NCI-H2029 treated with DMSO at 0.1 percent for 48 hours (cell line): Measurements from ENCODE around the gene ZFYVE26.
A peak's percentile ranks its signal among the peaks of the same experiment; 100 is the strongest.
"Not testable (repeated sequence)": the region's sequence is repeated elsewhere in the genome, so short reads cannot be mapped to it uniquely, and the experiment has no call there.

Source experiments
- DNase-seq: peaks from one replicate; lab custom pipeline; 2025; lab: John Stamatoyannopoulos, UW

ZFYVE26 gene

DNA sequence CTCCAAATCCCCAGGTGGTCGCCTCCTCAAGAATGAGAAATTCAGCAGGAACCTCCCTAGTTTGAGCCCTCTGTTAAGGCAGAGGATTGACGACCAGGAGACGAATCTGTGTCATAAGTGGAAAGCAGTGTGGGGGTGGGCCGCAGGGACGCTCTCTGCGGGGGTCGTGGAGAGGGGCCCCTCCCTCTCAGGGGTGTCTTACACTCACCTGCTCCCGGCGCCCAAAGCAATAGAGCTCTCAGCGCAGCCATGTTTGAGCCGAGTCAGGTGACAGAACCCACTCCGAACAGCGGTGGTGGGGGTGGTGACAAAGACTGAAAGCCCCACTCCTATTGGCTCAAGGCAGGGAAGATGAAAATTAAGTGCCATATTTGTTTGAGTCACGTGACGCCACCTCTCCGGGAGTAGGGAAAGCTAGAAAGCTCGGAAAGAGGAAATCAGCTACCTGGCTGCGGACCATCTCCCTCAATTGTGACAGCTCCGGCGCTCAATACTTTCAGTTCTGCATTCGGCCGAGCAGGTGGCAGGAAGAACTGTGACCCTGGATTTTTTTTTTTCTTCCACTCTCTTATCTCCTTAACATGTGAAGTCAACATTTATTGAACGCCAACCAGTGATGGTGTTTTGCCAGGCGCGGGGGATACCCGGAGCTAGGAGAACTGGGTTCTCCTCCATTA lies at the start of gene ZFYVE26:
Gene ZFYVE26 (minus strand): TSS at position 265 of the 677 bp plus-strand sequence. CDS start 627 bp downstream, outside the sequence.
- peak; percentile 82 for DNase-seq

DNA sequence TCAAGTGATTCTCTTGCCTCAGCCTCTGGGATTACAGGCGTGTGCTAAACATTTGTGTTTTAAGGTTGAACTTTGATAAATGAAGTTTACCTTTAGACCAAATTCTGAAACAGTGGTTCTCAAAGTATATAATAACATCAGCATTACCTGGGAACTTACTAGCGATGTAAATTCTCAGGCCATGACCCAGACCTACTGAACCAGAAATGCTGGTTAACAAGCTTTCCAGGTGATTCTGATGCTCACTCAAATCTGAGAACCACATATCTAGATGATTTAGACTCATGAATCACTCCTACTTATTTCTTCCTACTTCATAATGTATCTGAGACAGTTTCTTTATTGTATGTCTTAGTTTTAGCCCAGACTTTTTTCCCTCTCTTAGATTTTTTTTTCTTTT lies 46.8 kb upstream of the ZFYVE26 start:
- no peak for DNase-seq

DNA sequence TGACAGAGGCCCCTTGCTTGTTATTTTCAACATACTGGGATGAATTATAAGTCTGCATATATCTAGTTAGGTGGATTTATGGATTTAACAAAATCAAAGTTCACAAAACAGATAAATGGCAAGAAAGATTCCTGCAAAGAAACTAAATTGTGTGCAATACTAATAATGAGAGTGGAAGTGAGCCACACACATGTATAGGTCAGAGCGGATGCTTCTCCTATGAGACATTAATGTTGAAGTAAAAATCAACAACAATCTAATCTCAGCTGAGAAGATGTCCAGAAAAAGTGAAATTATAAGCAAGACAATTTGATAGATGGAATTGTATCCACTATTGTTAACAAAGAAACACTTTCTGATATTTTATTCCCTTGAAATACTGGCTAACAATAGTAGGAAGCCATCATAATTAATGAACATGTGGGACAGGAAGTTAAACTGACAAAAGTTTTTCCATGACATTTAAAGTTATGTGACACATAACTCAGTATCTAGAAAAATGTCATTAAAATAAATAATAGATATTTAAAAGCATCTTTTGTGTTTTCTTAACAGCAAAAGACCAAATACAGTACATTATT lies 42.9 kb upstream of the ZFYVE26 start:
- DNase-seq, result no peak

DNA sequence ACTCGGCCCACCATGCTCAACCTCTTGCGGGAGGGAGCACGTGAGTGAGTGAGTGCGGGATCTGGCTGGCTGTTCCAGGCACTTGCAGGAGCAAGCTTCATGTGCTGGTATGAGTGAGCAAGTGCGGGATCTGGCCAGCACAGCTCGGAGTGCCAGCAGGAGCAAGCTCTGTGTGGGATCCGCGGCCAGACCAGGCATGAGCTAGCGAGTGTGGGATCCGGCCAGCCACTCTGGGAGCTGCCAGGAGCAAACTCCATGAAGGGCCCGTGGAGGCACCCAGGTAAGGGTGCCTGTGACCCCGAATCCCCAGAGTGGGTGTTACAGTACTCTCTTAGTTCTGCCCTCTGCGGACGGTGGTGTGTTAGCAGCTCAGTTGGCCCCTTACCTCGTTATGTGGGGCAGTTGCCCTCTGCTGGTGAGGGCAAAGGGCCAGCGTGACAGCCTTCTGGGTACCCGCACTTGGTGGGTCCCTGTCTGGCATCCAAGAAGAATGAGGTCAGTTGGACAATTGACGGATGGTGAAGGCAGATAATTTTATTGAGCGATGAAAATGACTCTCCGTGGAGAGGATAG lies 41.5 kb upstream of the ZFYVE26 start:
- DNase-seq, result no peak

DNA sequence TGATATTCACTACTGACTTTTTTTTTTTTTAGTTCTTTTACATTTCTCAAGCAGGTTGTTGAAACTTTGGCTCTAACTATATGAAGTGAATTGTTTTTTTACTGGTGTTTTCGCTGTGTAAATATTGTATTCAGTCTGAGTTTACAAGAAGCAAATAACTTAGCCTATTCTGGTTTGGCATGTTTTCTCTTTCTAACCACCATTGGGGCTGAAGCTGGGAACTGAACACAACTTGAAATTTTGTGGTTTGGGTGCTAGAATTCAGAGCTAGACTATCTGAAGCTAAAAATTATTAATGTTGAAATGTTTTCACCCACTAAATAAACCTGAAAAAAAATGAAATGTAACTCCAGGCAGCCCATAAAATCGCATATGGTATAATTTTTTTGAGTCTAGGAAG lies 40.4 kb upstream of the ZFYVE26 start:
- no peak for DNase-seq

DNA sequence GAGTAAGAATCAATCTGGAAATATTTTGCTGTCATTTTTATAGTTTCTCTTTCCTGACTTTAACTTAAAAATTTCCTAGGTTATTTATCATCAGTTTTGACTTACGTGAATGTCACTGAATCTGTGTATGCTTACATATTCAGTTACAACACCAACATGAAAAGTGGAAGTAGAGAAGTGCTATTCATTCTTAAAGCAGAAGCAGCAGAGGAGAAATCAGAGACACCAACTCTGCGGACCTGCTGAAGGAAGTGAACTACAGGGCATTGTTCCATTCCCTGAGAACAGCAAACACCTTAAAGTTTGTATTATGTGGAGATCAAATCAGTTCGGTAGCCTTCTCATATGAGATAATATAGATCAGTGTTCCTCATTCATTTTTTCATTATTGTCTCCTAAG lies 37.3 kb upstream of the ZFYVE26 start:
- DNase-seq, result no peak

DNA sequence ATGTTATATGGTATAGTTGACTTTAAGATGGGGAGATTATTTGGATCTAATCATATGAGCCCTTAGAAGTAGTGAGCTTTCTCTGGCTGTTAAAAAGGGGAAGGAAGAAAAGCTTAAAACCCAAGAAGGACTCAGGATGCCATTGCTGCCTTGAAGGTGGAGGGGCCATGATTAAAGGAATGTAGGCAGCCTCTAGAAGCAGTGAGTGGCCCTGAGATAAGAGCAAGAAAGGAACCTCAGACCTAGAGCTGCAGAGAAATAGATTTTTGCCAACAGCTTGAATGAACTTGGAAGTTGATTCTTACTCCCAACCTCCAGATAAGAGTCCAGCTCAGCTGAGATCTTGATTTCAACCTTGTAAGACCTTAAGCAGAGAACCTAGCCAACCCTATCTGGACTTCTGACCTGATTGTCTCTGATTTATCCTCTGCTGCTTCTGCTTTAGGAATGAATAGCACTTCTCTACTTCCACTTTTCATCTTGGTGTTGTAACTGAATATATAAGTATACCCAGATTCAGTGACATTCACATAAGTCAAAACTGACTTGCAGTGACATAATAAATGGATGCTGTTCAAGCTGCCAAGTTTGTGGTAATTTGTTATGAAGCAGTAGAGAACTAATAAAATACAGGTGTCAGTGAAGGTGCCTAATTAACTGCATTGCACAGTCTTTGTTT lies 36.7 kb upstream of the ZFYVE26 start:
- no peak for DNase-seq

DNA sequence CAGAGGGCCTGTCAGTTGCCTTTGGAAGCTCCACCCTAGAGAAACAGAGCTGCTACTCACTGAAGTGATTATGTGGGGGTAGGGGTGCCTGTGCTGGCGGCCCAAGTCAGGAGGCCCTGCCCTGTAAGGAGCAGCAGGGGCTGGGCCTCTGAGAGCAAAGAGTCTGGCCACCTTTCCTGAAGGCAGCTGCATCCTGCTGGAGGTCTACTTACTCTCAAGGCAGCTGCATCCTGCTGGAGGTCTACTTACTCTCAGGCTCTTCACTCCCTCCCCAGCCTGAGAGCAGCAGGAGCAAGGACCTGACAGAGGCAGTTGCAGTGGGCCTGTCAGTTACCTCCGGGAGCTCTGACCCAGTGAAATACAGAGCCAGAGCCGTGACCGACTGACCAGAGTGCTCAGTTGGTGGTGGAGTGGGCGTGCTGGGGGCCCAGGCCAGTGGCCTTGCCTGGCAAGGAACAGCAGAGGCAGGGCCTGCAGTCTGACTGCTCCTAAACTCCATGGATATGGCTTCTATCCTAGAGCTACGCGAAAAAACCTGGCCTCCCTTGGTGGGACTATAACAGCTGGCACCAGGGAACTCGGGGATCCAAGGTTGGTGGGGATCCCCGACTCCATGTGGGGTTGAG lies 35.5 kb upstream of the ZFYVE26 start:
- DNase-seq, result no peak

DNA sequence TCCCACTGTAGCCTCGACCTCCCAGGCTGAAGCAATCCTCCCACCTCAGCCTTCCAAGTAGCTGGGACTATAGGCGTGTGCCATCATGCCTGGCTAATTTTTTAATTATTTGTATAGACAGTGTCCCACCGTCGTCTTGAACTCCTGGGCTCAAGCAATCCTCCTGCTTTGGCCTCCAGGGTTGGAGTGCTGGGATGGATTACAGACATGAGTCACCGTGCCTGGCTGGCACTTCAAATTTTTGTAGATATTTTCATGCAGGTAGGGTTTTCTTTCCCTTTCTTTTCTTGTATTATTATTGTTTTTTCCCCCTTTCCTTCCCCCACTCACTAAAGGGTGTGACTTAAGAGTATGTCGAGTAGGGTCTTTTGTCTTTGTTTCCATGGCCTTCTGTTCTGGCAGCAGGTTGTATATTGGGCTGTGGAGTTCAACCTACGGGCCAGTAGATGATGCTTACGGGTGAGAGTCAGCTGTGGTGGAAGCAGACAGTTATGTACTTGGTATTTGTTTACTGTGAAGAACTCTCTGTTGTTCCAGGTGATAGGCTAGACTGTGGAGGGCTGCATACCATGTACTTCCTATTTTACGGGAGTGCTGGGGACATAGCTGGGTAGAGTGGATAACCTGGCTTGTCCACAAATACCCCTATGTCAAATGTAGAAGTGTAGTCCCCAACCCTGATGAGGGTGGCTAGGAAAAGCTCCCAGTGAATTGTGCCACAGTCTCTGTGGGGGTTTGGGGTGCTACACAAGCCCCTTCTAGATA lies 33.9 kb upstream of the ZFYVE26 start:
- no peak for DNase-seq

DNA sequence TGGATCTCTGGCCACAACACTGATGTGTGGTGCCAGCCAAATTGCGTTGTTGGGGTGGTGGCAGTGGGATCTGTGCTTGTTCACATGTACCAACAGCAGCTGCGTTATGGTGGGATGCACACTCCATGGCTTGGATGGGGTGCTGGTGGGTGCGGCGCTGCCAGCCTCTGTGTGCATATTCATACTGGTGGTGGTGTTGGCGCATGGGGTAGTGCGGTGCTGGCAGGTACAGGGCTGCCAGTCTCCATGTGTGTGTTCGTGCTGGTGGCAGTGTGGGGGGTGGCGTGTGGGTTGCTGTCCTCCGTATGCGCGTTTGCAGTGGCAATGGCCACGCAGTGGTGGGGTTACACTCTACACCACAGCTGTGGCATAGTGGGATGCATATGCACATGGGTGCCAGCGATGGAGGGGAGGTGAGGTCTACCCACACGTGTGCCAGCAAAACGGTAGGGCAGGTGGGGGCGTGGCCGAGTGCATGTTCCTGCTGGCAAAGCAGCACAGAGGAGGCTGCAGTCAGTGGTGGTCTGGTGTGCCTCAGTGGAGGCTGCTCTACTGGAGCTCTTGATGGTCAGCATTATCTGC lies 29.7 kb upstream of the ZFYVE26 start:
- no peak for DNase-seq

DNA sequence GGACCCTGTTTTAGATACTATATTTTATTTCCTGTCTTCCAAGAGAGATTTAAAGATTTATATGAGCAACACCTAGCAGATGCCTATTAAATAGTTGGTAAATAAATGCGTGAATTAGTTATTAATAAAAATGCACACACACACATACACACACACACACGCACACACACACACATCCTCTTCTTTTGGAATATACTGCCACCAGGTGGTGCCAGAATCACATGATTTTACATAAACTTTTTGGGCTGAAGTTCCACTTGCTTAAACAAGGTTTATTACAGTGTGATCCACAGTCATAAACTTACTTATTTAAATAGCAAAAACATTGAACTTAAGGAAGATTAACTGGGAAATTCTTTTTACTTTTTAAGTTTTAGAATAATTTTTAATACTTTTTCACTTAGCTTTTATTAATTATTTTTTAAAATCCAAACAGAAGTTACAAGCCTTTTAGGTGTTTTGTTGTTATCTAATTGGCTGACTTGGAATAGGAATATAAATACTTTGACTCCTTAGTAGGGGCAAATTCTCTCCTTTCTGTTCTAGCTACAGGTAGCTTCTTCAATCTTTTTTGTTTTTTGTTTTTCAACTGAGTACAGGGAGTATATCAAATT lies 20.7 kb upstream of the ZFYVE26 start:
- DNase-seq, result no peak

DNA sequence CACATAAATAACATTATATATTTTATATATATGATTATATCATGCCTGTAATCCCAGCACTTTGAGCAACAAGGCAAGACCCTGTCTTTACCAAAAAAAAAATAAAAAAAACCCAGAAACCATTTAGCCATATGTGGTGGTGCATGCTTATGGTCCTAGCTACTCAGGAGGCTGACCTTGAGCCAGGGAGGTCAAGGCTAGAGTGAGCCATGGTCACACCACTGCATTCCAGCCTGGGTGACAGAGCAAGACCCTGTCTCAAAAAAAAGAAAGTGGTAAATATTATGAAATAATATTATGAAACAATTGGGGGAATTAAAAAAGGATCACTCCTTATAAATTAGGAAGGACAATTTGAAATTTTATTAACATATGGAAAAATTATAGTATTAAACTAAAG lies 19.2 kb upstream of the ZFYVE26 start:
- DNase-seq, result no peak

DNA sequence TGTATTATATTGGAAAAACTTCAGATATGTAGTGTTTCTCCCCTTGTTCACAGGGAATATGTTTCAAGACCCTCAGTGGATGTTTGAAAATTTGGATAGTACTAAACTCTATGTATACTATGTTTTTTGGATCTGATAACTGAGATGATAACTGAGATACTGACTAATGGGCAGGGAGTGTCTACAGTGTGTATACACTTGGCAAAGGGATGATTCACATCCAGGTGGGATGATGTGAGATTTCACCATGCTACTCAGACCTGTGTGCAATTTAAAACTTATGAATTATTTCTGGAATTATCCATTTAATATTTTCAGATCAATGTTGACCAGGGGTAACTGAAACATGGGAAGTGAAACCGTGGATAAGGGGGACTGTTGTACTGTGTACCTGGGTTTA lies 17.0 kb upstream of the ZFYVE26 start:
- DNase-seq, result no peak

DNA sequence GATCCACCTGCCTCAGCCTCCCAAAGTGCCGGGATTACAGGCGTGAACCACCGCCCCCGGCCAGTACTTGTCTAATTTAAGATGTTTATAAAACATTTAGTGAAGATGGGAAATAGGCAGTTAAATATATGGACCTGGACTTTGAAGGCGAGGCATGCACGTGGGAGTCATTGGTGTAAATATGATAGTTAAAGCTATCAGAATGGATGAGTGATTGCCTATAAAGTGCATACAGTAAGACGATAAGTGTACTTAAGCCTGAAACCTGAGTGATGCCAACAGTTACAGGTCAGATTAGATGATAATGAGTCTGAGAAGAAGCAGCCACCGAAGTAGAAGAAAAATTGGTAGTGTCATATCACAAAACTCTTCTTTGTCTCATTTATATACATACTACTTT lies 14.7 kb upstream of the ZFYVE26 start:
- no peak for DNase-seq

DNA sequence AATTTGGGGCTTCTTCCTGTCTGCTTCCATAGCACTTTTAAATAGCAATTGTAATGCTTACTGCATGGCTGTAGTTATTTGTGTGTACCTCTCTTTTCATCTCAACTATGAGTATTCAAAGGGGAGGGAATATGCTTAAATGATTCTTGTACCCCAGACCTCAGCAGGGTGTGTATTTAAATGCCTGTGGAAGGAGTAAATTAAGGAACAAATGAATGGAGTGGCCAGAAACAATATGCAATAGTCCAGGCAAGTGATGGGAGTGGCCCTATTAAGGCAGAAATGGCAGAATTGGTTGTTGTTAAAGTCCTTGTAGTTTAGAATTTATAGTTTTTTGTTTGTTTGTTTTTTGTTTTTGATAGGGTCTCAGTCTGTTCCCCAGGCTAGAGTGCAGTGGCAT lies 4.7 kb upstream of the ZFYVE26 start:
- DNase-seq, result no peak

DNA sequence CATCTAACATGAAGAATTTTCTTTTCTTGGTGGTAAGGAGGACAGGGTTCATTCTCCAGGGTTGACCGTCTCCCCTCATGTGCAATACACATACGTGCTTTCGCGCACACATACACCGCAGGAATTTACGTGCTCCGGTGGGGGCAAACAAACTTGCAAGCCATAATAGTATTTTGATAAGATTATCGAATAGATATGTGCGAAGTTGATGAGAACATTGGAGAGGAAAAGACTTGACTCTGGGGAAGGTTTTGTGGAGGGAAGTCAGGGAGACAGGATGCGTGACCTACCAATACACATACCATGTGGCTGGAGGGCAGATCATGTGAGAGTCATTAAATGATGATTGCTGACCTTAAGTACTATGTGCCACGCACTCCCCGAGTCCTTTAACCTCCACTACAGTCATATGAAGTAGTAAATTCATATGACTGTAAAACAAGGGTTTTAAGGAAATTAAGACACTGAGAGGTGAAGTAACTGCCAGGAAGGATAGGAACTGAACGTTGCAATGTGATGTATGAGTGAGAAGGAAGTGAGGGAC lies 4.1 kb upstream of the ZFYVE26 start:
- no peak for DNase-seq

DNA sequence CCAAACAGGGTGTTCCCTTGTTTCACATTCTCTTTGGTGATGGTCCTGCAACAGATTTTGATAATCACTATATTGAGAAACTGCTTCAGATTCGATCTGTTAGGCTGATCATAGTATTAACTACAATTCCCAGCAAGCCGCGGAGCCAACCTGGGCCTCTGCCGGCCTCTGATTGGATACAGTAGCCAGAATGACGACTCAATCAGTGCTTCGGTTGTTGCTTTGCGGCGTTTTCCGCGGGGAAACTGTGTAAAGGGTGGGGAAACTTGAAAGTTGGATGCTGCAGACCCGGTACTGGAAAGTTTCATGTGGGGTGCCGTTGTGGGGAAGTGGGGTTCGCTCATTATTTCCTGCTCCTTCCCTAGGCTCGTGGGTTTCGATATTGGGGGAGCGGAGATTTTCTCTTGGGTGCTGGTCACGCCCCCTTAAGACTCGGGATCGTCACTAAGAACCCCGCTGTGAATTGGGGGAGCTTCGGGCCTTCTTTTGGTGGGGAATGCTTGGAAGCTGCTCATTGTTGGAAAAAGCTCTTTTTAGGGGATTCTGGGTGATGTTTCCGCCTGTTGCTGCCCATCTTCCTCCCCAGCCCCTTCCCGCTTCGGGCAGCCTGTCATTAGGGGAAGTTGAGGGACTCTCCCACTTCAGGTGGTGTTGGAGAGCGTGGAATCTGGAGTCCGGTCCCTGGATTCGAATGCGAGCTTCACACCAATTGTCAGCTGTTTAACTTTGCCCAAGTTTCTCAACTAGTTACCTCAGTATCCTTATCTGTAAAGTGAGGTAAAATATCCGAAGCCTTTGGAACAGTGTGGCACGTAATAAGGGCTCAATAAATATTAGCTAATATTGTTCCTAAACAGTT lies 3.4 kb upstream of the ZFYVE26 start, which contains the start of gene RAD51B:
Gene RAD51B (plus strand): TSS at position 217 of the 859 bp plus-strand sequence.
- peak; percentile 13 for DNase-seq

DNA sequence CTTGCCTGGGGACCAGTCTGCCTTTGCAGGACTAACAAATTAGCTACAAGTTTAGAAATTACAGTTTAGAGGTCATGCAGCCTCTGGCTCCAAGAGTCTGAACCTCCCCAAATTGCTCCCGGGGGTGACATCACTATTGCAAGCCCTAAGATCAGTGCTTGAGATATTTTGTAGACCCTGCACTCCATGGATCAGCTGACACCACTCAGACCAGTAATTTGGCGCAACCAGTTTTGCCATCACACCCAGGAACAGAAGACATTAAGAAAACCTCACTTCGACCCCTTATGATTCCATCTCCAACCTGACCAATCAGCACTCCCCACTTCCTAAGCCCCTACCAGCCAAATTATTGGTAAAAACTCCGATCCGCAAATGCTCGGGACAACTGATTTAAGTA lies 2.1 kb upstream of the ZFYVE26 start:
- not testable (repeated sequence) for DNase-seq

DNA sequence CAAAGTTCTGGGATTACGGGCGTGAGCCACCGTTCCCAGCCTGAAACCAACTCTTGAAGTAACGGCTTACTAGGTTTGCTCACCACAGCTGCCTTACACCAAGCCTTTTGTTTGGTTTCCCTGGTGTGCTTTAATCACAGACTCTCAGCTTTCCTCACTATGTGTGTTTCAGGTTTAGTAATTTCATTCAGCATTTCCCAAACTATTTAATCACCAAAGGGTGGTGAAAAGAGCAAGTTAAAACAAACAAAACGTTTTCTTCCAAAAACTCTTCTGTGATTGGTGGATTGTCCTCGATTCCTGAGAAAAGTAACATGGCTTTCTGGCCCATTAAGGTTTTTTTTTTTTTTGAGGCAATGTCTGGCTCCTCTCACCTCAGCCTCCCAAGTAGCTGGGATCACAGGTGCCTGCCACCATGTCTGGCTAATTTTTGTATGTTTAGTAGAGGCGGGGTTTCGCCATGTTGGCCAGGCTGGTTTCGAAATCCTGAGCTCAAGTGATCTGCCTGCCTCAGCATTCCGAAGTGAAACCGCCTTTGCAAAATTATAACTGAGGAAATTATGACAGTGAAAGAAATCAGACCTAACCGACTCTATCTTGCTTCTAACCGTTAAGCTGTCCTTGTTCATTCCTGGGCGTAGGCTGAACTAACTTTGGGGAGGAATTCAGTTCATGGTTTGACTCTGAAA lies 1.5 kb upstream of the ZFYVE26 start:
- no peak for DNase-seq
